Posterior cingulate gyrus (tissue), 11 donors: Measurements from ENCODE around the gene TRIM59.
"Not testable (repeated sequence)": the region's sequence is repeated elsewhere in the genome, so short reads cannot be mapped to it uniquely, and the experiment has no call there.

Experiments
- DNase-seq, 10 donors: peaks; one replicate each; pipeline versions ENCODE4 v3.0.0 to v3.0.0-alpha.2; 2020 to 2021; ENCODE audit warnings: mixed read lengths in 3 of 10
- intact Hi-C: fragments of 100-400 bp; cut with DNase I; formaldehyde crosslinking; loops from one replicate; pipeline ENCODE4 v1.15.1; 2023

TRIM59 gene

DNA sequence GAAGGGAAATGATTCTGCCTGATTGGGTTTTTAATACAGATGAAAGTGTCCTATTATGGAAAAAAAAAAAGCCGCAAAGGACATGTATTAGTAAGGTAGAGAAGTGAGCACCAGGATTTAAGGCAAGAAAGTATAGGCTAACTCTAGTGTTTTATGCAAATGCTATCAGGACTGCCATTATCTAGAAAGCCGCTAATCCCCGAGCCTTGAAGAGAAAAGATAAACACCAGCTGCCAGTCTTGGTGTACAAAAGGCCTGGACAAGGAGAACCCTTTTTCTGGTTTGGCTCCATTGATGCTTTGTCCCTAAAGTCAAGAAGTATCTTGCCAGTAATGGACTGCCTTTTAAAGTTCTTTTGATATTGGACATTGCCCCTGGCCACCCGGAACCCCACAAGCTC is 8.6 kb upstream of the TRIM59 start:
- no peak for DNase-seq
- intact Hi-C loops, result no loop called here

DNA sequence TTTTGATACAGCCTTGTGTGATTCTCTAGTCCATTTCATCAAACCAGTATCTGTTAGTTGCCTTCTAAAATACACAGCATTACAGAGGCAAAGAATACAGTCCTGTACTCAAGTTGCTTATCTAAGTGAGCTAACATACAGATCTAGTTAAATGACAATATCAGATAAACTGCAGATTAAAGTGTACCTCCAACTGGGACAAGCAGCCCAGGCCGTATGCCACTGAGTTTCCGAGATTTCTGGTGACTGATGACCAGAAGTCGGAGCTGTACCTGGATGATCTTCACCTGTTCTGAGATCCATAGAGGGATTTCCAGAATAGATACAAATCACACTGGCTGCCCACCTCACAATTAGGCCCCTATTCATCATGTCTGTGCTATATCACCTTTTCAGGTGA is 6.3 kb upstream of the TRIM59 start:
- DNase-seq, result no peak
- intact Hi-C loops, result no loop called here

DNA sequence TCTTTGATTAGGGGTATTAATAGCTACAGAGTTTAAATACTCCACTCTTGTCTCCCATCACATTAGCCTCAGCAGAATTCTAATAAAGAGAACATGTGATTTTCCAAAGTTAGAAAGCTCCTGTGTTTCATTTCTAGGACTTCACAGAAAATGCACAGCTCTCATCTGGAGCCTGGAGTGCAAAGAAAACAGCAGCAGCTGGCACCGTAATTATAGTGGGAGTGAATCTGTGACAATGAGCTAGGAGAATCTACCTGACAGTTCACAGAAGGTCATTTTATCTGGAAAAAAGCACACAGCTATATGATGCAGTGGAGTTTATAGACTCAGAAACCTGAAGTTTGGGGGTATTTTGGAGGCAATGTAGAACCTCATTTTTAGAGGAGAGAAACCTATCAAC is 5.4 kb upstream of the TRIM59 start:
- intact Hi-C loops, result no loop called here
- no peak for DNase-seq

DNA sequence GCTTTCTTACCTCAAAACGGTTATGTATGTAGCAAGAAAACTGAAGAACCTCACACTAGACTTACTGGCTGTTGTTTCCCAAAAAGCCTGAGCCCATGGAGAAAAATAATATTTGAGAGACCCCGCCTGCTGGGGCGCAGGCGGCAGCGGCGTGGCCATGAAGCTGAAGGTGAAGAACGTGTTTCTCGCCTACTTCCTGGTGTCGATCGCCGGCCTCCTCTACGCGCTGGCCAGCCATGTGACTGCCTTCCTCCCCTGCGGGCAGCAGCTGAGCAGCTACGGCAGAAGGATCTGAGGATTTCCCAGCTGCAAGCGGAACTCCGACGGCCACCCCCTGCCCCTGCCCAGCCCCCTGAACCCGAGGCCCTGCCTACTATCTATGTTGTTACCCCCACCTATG is 2.7 kb upstream of the TRIM59 start:
- DNase-seq, result peak in 1 of 10 donors; percentile 63
- intact Hi-C loops, result not testable (repeated sequence)

DNA sequence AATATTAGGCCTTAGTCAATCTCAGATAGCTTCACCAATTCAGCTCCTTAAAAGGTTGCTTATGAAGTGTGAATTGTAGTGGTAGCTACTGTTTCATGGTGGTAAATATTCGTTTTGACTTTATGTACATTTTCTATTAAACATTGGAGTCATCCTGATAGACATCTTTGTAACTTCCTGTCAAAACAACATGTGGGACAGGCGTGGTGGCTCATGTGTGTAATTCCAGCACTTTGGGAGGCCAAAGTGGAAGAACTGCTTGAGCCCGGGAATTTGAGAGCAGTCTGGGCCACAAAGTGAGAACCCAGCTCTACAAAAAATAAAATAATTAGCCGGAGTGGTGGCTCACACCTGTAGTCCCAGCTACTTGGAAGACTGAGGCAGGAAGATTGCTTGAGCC is 2.0 kb upstream of the TRIM59 start:
- DNase-seq, result no peak
- intact Hi-C loops, result no loop called here

DNA sequence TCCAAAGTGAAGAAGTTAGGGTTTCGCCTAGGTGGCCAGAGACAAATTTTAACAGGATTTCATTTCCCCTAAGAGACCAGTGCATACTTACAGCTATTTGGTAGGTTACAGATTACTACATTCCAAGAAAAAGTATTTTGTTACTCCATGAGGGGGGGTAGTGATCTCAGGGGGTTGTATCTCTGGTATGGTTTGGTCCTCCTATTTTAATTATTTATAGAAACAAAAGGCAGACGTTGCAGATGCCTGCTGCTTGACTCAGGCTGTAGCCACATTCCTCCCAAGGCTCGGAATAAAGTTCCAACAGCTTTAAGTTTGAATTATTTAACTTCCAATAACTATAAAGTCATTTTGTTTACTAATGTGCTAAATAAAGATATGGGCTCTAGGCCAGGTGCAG is 1.3 kb upstream of the TRIM59 start:
- intact Hi-C loops, result no loop called here
- DNase-seq, result no peak

DNA sequence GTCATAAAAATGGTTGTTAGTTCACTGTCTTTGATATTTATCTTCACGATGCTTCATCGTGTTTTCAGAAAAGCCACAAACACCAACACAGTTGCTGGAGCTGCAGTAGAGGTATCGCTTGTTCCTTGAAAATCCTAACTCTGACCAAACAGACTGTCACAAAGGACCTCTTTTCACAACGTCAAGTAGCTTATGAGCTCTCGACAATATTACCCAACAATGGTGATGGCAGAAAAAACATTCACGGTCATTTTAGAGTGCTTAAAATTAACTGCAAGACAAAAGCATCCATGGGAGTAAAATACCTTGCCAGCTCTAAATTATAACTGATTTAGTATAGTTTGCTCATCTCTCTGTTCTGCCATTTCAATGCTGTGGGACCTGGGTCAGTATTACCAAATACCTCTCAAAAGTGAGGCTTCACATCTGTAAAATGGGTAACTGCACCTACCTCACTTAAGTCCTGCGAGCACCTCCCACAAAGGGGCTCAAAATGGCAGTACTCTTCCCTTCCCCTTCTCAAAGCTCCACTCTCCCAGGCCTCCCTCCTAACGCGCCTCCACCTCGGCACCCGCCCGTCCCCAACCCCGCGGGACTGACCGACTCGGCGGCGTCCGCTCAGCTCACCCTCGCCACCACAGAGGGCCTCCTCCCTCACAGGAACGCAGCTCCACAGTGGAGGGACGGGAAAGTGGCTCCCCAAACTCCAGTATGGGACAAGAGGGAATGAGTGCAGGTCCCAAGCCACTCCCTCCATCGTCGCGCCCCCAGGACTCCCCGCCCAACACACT is 546 bp downstream of the TRIM59 start:
- intact Hi-C loops, result no loop called here
- peak in 3 of 10 donors; percentile 7 to 88 (median 57) for DNase-seq

DNA sequence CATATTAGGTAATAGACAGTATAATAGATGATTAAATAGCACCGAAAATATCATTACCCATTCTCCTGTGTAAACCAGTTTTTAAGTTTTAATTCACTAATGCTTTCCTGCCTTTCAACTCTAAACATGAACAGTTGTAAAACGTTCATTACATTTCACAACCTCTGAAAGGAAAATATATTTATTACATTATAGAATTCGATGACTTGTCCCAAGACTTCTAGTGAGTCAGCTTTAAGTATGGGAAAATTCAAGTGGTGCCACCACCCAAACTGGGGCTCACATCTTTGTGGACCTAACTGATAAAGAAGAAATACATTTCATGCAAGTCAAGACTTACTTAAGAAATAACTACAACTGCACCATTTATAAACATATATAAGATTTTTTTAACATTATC is 2.0 kb downstream of the TRIM59 start:
- intact Hi-C loops, result no loop called here
- DNase-seq, result no peak

DNA sequence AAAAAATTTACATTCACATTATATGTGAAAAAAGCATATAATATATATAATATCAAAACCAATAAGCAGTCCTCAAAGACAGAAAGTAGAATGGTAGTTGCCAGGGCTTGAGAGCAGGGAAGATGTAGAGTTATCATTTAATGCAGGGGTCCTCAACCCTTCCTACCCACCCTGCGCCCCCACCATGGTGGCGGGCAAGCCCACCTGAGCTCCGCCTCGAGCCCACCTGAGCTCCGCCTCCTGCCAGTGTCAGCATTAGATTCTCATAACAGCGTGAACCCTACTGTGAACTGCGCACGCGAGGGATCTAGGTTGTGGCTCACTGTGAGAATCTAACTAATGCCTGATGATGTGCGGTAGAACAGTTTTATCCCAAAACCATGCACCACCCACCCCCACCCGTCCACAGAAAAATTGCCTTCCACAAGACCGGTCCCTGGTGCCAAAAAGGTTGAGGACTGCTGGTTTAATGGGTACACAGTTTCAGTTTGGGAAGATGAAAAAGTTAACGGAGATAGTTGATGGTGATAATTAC is 3.0 kb downstream of the TRIM59 start:
- no peak for DNase-seq
- intact Hi-C loops, result no loop called here

DNA sequence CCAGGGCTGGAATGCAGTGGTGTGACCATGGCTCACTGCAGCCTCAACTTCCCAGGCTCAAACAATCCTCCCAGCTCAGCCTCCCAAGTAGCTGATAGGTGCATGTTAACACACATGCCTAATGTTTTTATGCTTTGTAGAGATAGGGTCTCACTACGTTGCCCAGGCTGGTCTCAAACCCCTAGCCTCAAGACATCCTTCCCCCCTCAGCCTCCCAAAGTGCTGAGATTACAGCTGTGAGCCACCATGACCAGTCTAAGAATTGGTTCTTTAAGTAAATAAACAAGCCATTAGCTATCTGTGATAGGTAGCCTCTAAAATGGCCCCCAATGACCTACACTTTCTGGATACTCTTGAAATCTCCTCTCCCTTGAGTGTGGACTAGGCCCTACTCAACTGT is 3.7 kb downstream of the TRIM59 start:
- intact Hi-C loops, result no loop called here
- no peak for DNase-seq

DNA sequence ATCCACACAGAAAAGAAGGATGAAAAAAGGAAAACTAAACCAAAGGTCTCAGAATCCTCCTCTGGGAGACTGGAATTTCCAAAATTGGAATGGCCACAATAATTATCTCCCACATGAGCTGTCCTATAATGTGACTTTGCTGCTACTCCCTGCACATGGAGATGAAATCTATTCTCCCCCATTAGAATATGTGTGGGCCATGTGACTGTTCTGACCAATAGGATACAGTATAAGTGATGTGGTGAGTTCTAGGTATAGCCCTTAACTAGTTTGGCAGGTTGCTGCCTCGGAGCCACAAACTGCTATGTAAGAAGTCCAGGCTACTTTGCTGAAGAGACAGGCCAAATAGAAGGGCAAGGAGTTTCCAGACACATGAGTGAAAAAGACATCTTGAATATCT is 5.2 kb downstream of the TRIM59 start:
- DNase-seq, result no peak
- intact Hi-C loops, result no loop called here

DNA sequence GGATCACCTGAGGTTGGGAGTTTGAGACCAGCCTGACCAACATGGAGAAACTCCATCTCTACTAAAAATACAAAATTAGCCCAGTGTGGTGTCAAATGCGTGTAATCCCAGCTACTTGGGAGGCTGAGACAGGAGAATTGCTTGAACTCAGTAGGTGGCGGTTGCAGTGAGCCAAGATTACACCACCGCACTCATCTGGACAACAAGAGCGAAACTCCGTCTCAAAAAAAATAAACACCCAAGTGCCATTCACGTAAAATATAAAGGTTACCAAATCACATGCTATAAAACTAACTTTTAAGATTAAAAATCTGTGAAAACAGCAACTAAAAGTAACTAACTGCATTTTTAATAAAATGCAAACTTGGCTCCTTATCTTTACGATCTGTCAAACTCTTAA is 8.9 kb downstream of the TRIM59 start:
- intact Hi-C loops, result no loop called here
- DNase-seq, result no peak

DNA sequence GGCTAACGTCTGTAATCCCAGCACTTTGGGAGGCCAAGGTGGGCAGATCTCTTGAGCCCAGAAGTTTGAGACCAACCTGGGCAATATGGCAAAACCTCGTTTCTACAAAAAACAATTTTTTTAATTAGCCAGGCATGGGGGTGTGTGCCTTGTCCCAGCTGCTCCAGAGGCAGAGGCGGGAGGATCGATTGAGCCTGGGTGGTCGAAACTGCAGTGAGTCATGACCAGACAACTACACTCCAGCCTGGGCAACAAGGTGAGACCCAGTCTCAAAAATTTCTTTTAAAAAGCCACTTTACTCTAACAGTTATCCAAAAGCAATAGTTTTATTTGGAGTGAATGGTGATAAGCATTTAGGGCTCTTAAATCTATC is 12.5 kb downstream of the TRIM59 start:
- DNase-seq, result no peak
- intact Hi-C loops, result no loop called here

DNA sequence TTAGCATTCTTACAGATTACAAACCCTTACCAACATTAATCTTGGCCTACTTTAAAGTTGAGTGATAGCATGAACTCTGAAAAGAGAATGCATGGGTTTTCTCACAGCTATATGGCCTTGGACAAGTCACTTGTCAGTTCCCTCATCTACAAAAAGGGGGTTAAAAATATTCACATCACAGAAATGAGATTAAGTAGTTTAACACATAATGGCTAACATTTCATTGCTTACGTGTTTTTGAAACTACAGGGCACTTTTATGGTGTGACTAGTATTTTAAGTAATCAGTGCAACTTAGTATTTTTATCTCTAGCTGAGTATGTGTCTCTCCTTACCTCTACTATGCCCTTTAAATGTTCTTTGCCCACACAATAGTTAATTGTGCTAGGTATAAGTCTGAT is 13.8 kb downstream of the TRIM59 start:
- intact Hi-C loops, result no loop called here
- DNase-seq, result no peak

DNA sequence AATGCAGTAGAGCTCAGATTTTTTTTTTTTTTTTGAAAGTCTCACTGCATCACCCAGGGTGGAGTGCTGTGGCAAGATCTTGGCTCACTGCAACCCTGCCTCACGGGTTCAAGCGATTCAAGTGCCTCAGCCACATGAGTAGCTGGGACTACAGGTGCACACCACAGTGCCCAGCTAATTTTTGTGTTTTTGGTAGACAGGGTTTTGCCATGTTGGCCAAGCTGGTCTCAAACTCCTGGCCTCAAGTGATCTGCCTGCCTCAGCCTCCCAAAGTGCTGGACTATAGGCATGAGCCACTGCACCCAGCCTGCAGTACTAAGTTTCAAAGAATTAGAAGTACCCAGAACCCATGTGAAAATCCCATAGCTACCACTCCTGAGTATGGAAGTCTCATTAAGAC is 14.5 kb downstream of the TRIM59 start:
- no peak for DNase-seq
- intact Hi-C loops, result no loop called here

DNA sequence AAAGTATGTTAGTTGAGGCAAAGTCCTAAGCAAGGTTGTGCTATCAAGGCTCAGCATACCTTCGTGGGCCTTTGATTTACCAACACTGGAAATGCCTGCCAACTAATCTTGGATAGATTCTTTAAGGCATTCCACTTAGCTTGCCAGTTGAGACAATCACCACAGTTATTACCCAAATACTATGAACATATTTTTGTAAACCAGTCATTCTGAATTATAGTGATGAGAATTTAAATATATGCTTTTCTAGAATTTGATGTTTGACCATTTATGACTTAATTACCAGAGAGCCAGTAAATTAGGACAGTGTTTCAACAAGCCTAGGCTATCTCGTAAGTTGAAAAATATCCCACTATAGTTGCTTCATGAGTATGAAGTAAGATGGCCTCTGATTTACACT is 15.5 kb downstream of the TRIM59 start:
- no peak for DNase-seq
- intact Hi-C loops, result no loop called here

DNA sequence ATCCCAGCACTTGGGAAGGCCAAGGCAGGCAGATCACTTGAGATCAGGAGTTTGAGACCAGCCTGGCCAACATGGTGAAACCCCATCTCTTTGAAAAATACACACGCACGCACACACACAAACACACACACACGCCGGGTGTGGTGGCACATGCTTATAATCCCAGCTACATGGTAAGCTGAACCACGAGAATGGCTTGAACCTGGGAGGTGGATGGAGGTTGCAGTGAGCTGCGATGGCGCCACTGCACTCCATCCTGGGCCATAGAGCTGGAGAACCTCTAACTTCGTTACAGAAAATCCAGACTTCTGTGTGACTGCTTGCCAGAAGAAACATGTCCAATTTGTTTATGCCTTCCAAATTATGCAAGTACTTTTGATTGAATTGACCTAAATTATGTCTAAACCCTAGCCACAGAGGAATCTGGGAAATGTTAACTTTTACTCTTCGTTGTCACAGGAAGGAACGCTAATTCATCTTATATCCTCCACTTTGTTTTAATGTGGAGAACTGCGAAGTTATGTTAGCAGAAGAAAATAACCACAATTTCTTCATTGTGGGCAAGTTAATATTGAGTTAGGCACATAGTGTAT is 21.7 kb downstream of the TRIM59 start:
- peak in 1 of 10 donors; percentile 56 for DNase-seq
- intact Hi-C loops, result no loop called here

DNA sequence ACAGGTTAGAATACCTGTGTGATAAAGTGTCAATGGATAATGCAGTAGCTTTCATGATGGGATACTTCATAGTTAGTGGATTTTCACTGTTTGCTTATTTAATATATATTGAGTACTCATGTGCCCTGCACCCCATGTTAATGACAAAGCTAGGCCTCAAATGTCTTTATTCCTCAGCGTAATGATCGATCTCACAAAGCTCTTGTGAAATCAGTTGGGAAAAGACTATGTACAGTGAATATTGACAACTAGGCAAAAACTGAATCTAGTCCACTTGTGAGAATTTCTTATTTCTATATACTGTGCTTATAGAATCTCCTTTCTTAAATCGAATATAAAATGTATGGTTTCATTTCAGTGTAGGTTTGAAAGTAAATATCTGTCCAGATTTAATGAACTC is 32.3 kb downstream of the TRIM59 start:
- intact Hi-C loops, result no loop called here
- DNase-seq, result no peak

DNA sequence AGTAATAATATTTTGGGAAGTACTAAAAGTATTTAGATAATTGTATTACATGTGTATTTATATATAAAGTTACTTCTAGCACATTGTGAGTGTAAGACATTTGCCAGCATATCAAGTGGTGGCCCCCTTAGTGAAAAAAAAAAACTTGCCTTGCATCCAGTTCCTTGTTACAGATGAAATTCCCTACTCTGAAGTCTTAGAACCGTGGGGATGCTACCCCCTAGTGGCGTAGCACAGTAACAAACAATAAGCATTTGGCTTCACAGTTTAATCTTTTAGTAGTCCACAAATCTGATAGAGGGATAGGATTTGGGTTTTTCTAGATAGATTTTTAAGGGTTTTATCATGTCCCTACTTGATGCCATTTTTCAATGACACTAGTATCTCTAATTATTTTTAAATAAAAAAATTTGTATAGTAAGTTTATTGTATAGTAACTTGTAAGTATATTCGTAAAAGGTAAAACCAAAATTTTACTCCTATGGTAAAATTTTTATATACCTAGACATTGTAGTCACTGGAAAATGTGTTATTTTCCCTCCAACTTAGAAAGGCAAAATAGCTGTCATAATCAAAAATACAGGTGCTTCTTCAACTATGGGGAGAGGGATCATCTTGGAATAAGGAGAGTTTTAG is 35.9 kb downstream of the TRIM59 start:
- DNase-seq, result peak in 7 of 10 donors; percentile 35 to 89 (median 67)
- intact Hi-C loops, result loop anchor here (1.0 to 5.0 kb wide), 3 partner anchors 74 to 381 kb away; no protein-coding TSS in a partner anchor

DNA sequence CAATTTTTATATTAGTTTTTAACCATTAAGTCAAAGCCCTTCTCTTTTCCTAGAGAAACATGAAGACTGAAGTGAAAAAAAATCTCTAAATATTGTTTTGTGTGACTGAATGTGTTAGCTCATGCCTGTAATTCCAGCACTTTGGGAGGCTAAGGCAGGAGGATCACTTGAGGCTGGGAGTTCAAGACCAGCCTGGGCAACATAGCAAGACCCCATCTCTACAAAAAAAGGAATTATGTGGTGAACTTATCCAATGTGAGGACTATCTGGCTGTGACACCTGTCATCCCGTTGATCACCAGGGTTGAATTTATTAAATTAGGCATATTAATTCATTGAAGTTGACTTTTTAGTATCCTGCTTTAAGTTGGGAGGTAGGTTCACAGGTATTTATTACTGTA is 37.1 kb downstream of the TRIM59 start:
- intact Hi-C loops, result loop anchor here (5.0 kb wide), 2 partner anchors 75 to 250 kb away; no protein-coding TSS in a partner anchor
- DNase-seq, result no peak

DNA sequence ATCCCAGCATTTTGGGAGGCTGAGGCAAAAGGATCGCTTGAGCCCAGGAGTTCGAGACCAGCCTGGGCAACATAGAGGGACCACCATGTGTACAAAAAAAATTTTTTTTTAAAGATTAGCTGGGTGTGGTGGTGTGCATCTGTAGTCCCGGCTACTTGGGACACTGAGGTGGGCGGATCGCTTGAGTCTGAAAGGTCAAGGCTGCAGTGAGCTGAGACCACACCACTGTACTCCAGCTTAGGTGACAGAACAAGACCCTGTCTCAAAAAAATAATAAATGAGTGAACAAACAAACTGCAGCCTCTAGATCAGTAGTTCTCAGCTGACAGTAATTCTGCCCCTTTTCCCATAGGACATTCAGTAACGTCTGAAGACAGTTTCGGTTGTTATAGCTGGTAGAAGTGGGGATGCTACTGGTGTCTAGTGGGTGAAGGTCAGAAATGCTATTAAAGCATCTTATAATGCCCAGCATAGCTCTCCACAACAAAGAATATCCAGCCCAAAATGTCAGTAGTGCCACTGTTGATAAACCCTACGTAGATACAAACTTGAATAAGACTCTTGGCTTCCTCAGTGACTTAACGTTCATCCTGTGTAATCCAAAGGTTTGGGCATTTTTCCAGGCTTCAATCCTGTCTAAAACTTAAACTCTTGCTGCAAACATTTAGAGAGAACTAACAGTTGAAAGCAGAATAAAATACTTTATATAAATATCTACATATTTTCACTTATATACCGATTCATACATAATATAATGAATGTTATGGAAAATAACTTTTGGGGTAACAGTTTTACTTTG is 39.6 kb downstream of the TRIM59 start:
- intact Hi-C loops, result loop anchor here (5.0 kb wide), 2 partner anchors 77 to 248 kb away; no protein-coding TSS in a partner anchor
- DNase-seq, result no peak
